ENCODE results near the gene CACNA1C.

Gene CACNA1C

DNA sequence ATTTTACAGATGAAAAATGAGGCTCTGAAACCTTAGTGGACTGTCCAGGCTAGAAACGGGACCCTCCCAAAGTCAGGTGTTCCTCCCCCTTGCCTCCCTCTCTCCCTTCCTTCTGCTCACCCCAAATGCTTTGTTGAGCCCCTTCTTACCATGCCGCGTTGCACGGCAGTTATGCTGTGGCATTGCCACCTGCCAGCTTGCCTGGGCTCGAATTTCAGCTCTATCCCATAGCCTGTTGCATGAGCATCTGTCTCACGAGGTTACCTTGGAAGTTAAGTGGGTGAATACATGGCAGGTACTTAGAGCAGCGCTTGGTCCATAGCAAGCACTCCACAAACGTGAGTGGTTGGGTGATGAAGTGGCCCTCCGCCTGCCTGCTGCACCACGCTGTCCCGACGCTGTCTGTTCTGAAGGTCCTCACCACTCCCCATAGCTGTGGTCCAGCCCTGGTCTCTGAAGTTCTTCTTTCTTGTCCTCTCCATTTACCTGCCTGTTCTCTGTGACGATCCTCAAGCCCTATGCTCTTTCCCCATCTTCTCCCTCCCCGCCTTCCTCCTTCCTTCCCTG is 269.9 kb downstream of the CACNA1C start:
- H3K4me3 ChIP-seq (ENCODE audit: low read depth, low read length): no peak overlapping the region
- H3K27me3 ChIP-seq (ENCODE audit: insufficient read depth, low read length): no peaks in the 10 kb centered on the region
- H3K4me1 ChIP-seq (ENCODE audit: control insufficient read depth, insufficient read depth, low read length, unreplicated experiment): peaks cover 20% of the 10 kb centered on the region
- no peak overlapping the region for H3K27ac ChIP-seq (ENCODE audit: low read depth, low read length)
- no peaks in the 10 kb centered on the region for H3K36me3 ChIP-seq (ENCODE audit: insufficient read depth, low read length)
- no peak overlapping the region for H2AFZ ChIP-seq (ENCODE audit: low read length, unreplicated experiment)
- no peaks in the 10 kb centered on the region for H3K79me2 ChIP-seq (ENCODE audit: control insufficient read depth, insufficient read depth, low read length, unreplicated experiment)

DNA sequence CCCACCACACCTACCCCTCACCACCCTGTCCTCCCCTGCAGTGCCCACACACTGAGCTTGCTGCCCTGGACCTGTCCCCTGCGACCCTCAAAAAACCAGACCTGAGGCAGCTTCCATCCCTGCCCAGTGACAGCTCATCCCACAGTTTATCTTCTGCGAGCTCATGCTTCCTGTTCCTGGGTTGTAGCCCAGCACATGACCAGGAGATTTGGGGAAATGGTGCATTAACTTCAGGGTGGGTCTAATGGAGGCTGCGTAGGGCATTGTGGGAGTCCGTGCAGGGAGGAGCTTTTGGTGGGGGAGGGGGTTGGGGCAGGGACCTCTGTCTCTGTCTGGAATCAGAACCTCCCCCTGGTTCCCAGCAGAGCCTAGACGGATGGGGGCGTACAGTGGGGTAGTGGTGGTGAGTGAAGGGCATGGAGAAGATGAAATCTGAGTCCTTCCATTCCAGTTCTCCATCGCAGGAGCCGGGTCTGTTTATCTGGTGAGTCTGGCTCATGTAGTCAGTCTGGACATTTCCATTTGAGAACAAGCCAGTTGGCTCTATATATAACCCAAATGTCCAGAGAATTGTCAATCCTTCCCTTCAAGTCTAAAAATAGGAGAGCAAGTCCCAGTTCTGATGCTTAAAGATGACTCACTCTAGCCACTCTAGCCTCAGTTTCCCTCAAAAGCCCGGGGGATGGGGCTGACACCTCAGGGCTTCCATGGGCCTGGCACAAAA is 270.9 kb downstream of the CACNA1C start:
- H3K79me2 ChIP-seq (ENCODE audit: control insufficient read depth, insufficient read depth, low read length, unreplicated experiment): no peaks in the 10 kb centered on the region
- H3K36me3 ChIP-seq (ENCODE audit: insufficient read depth, low read length): no peaks in the 10 kb centered on the region
- H3K4me3 ChIP-seq (ENCODE audit: low read depth, low read length): no peak overlapping the region
- H3K27ac ChIP-seq (ENCODE audit: low read depth, low read length): no peak overlapping the region
- H3K4me1 ChIP-seq (ENCODE audit: control insufficient read depth, insufficient read depth, low read length, unreplicated experiment): peaks cover 20% of the 10 kb centered on the region
- H3K27me3 ChIP-seq (ENCODE audit: insufficient read depth, low read length): no peaks in the 10 kb centered on the region
- no peak overlapping the region for H2AFZ ChIP-seq (ENCODE audit: low read length, unreplicated experiment)

DNA sequence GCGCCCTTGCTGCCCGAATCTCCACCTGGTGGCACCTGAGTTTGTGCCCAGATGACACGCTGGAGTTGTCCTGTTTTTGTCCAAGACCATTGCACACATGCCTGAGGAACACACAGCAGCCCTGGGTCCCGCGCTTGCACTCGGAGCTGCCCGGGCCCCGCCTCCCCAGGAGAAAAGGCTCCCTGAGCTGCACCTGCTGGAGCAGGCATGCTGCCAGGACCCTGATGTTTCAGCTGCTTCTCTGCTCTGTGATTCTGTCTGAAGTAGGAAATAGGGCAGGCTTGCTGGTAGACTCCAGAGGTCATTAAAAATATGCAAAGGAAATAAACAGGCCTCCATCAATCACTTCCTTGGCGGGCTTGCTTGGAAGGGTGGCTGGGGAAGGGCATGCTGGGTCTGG is 271.6 kb downstream of the CACNA1C start:
- Histone ChIP-seq H3K4me3 (ENCODE audit: low read depth, low read length) (no peak overlapping the region), H3K36me3 (ENCODE audit: insufficient read depth, low read length) (no peaks in the 10 kb centered on the region), H3K27ac (ENCODE audit: low read depth, low read length) (no peak overlapping the region), H3K79me2 (ENCODE audit: control insufficient read depth, insufficient read depth, low read length, unreplicated experiment) (no peaks in the 10 kb centered on the region), H2AFZ (ENCODE audit: low read length, unreplicated experiment) (no peak overlapping the region), H3K4me1 (ENCODE audit: control insufficient read depth, insufficient read depth, low read length, unreplicated experiment) (peaks cover 18% of the 10 kb centered on the region), H3K27me3 (ENCODE audit: insufficient read depth, low read length) (no peaks in the 10 kb centered on the region)

GRCh38 chr12:2325519-2325918 is 272.7 kb downstream of the CACNA1C start:
- Histone ChIP-seq H2AFZ (ENCODE audit: low read length, unreplicated experiment) (no peak overlapping the region), H3K4me3 (ENCODE audit: low read depth, low read length) (no peak overlapping the region), H3K4me1 (ENCODE audit: control insufficient read depth, insufficient read depth, low read length, unreplicated experiment) (peaks cover 7% of the 10 kb centered on the region), H3K79me2 (ENCODE audit: control insufficient read depth, insufficient read depth, low read length, unreplicated experiment) (no peaks in the 10 kb centered on the region), H3K27ac (ENCODE audit: low read depth, low read length) (no peak overlapping the region), H3K27me3 (ENCODE audit: insufficient read depth, low read length) (no peaks in the 10 kb centered on the region), H3K36me3 (ENCODE audit: insufficient read depth, low read length) (no peaks in the 10 kb centered on the region)

DNA sequence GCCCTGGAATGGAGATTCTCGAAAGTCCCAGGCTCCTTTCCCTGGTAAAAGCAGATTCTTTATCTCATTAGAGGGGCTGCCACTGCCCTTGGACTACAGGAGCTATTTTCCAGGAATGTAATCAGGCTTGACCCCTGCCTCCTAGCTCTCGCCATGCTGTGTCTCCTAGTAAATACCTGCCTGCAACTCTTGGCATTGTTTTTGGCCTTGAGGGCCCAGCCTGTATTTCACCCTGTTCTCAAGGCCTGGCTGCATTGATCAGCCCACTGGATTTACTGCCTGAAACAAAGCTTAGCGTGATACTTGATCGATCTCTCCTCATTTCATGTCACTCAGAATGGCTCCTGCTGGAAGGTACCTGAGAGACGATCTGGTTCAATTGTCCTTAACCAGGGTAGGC is 273.7 kb downstream of the CACNA1C start:
- Histone ChIP-seq H2AFZ (ENCODE audit: low read length, unreplicated experiment) (no peak overlapping the region), H3K4me3 (ENCODE audit: low read depth, low read length) (no peak overlapping the region), H3K27ac (ENCODE audit: low read depth, low read length) (no peak overlapping the region), H3K36me3 (ENCODE audit: insufficient read depth, low read length) (no peaks in the 10 kb centered on the region), H3K27me3 (ENCODE audit: insufficient read depth, low read length) (no peaks in the 10 kb centered on the region), H3K4me1 (ENCODE audit: control insufficient read depth, insufficient read depth, low read length, unreplicated experiment) (peaks cover 4% of the 10 kb centered on the region), H3K79me2 (ENCODE audit: control insufficient read depth, insufficient read depth, low read length, unreplicated experiment) (no peaks in the 10 kb centered on the region)

DNA sequence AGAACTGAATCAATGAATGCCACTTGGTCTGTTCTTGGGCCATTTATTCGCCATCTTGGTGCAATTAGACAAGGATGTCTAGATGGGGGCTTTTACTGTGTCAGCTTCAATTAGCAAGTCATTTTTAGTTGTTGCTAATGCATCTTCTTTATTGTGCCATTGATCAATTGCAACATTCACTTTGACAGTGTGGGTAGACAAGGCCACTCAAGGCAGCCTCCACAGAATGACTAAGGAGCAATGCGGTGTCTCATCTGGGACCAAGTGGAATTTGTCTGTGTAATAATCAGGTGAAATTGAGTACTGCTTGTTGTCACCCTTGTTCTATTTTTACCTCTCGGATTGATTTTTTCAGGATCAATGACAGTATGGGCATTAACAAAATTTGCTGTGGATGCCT is 275.9 kb downstream of the CACNA1C start:
- Histone ChIP-seq H3K27me3 (ENCODE audit: insufficient read depth, low read length) (no peaks in the 10 kb centered on the region), H2AFZ (ENCODE audit: low read length, unreplicated experiment) (no peak overlapping the region), H3K4me3 (ENCODE audit: low read depth, low read length) (no peak overlapping the region), H3K4me1 (ENCODE audit: control insufficient read depth, insufficient read depth, low read length, unreplicated experiment) (peaks cover 15% of the 10 kb centered on the region), H3K79me2 (ENCODE audit: control insufficient read depth, insufficient read depth, low read length, unreplicated experiment) (no peaks in the 10 kb centered on the region), H3K27ac (ENCODE audit: low read depth, low read length) (no peak overlapping the region), H3K36me3 (ENCODE audit: insufficient read depth, low read length) (no peaks in the 10 kb centered on the region)

DNA sequence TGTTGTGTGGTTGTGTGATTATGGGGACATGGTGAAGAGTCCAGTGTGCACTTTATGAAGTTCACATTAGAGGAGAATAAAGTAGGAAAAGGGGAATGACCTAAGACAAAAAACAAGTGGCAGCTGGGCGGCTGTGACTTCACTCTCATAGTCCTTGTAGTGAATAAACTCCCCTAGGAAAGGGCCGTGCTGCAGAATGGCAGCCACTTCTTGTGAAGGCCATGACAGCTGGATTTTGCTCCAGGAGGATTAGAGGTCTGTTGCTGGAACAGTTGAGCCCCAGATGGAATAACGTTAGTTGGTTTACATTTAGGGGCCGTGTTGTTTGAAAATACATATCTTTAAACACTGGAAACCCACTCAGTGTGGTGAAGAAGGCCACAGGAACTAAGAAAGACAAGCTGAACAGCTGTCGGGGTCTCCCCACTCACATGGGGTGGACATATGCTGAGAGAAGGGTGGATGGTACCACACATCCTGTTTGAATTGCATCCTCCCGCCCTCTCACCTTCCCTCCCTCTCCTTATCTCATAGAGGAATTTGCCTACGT is 276.9 kb downstream of the CACNA1C start:
- Histone ChIP-seq H2AFZ (ENCODE audit: low read length, unreplicated experiment) (no peak overlapping the region), H3K27ac (ENCODE audit: low read depth, low read length) (no peak overlapping the region), H3K4me1 (ENCODE audit: control insufficient read depth, insufficient read depth, low read length, unreplicated experiment) (peaks cover 16% of the 10 kb centered on the region), H3K36me3 (ENCODE audit: insufficient read depth, low read length) (no peaks in the 10 kb centered on the region), H3K27me3 (ENCODE audit: insufficient read depth, low read length) (no peaks in the 10 kb centered on the region), H3K79me2 (ENCODE audit: control insufficient read depth, insufficient read depth, low read length, unreplicated experiment) (no peaks in the 10 kb centered on the region), H3K4me3 (ENCODE audit: low read depth, low read length) (no peak overlapping the region)

DNA sequence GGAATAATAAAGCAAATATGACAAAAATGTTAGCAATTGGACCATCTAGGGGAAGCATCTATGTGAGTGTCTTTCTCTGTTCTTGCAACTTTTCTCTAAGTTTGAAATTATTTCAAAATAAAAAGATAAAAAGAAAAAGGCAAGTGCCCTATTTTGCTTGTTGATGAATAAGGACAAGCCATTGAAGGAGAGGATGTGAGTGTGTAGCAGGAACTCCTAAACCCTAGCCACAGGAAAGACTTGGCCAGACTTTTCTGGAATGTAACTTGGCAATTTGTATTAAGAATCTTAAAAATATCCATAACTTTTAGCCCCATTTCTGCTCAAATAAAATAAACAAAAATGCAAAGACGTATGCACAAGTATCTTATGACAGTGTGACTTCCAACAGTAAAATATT is 279.4 kb downstream of the CACNA1C start:
- H2AFZ ChIP-seq (ENCODE audit: low read length, unreplicated experiment): no peak overlapping the region
- no peaks in the 10 kb centered on the region for H3K79me2 ChIP-seq (ENCODE audit: control insufficient read depth, insufficient read depth, low read length, unreplicated experiment)
- H3K4me1 ChIP-seq (ENCODE audit: control insufficient read depth, insufficient read depth, low read length, unreplicated experiment): peaks cover 37% of the 10 kb centered on the region
- H3K36me3 ChIP-seq (ENCODE audit: insufficient read depth, low read length): no peaks in the 10 kb centered on the region
- H3K4me3 ChIP-seq (ENCODE audit: low read depth, low read length): no peak overlapping the region
- H3K27me3 ChIP-seq (ENCODE audit: insufficient read depth, low read length): no peaks in the 10 kb centered on the region
- H3K27ac ChIP-seq (ENCODE audit: low read depth, low read length): no peak overlapping the region

GRCh38 chr12:2332947-2333346 is 280.2 kb downstream of the CACNA1C start:
- Histone ChIP-seq H3K27ac (ENCODE audit: low read depth, low read length) (no peak overlapping the region), H3K36me3 (ENCODE audit: insufficient read depth, low read length) (no peaks in the 10 kb centered on the region), H2AFZ (ENCODE audit: low read length, unreplicated experiment) (no peak overlapping the region), H3K79me2 (ENCODE audit: control insufficient read depth, insufficient read depth, low read length, unreplicated experiment) (no peaks in the 10 kb centered on the region), H3K27me3 (ENCODE audit: insufficient read depth, low read length) (no peaks in the 10 kb centered on the region), H3K4me3 (ENCODE audit: low read depth, low read length) (no peak overlapping the region), H3K4me1 (ENCODE audit: control insufficient read depth, insufficient read depth, low read length, unreplicated experiment) (peaks cover 44% of the 10 kb centered on the region)

GRCh38 chr12:2333491-2334195 is 280.9 kb downstream of the CACNA1C start:
- Histone ChIP-seq H2AFZ (ENCODE audit: low read length, unreplicated experiment) (no peak overlapping the region), H3K27ac (ENCODE audit: low read depth, low read length) (no peak overlapping the region), H3K36me3 (ENCODE audit: insufficient read depth, low read length) (no peaks in the 10 kb centered on the region), H3K27me3 (ENCODE audit: insufficient read depth, low read length) (no peaks in the 10 kb centered on the region), H3K79me2 (ENCODE audit: control insufficient read depth, insufficient read depth, low read length, unreplicated experiment) (no peaks in the 10 kb centered on the region), H3K4me3 (ENCODE audit: low read depth, low read length) (no peak overlapping the region), H3K4me1 (ENCODE audit: control insufficient read depth, insufficient read depth, low read length, unreplicated experiment) (peaks cover 51% of the 10 kb centered on the region)
